HEK293 (cell line): ENCODE results near the gene ANGEL2.

Experiments used
- KLF1 ChIP-seq: fragments of 450-650 bp; formaldehyde crosslinking; IDR thresholded peaks from 2 replicates; pipeline ENCODE4 v1.5.1; 2016; ENCODE audit warnings: missing biosample characterization, missing genetic modification characterization
- KLF10 ChIP-seq: fragments of 450-650 bp; IDR thresholded peaks from 2 replicates; pipeline ENCODE4 v1.5.1; 2018; ENCODE audit warnings: missing biosample characterization, mild to moderate bottlenecking, missing genetic modification characterization
- MZF1 ChIP-seq: fragments of 450-650 bp; formaldehyde crosslinking; IDR thresholded peaks from 2 replicates; pipeline ENCODE4 v1.5.1; 2017; ENCODE audit warnings: missing biosample characterization, missing genetic modification characterization, borderline replicate concordance
- YY1 ChIP-seq: fragments of 450-650 bp; formaldehyde crosslinking; IDR thresholded peaks from 2 replicates; pipeline ENCODE4 v1.5.1; 2018; ENCODE audit warnings: missing biosample characterization, missing genetic modification characterization
- ZNF157 ChIP-seq: fragments of 450-650 bp; formaldehyde crosslinking; IDR thresholded peaks from 2 replicates; pipeline ENCODE4 v1.5.1; 2016; ENCODE audit warnings: missing biosample characterization, missing genetic modification characterization
- ZNF302 ChIP-seq: fragments of 450-650 bp; formaldehyde crosslinking; IDR thresholded peaks from 2 replicates; pipeline ENCODE4 v1.5.1; 2016; ENCODE audit warnings: missing biosample characterization, missing genetic modification characterization, low read depth
- ZNF792 ChIP-seq: fragments of 450-650 bp; formaldehyde crosslinking; IDR thresholded peaks from 2 replicates; pipeline ENCODE4 v1.5.1; 2016; ENCODE audit warnings: missing biosample characterization, missing genetic modification characterization
- TF ChIP-seq, protein P1 (sequence below): fragments of 450-650 bp; formaldehyde crosslinking; IDR thresholded peaks from 2 replicates; pipeline ENCODE4 v1.5.1; 2016; ENCODE audit warnings: missing biosample characterization, missing genetic modification characterization
- TF ChIP-seq, protein P2 (sequence below): fragments of 450-650 bp; formaldehyde crosslinking; IDR thresholded peaks from 2 replicates; pipeline ENCODE4 v1.5.1; 2016; ENCODE audit warnings: missing biosample characterization, missing genetic modification characterization
- TF ChIP-seq, protein P3 (sequence below): fragments of 450-650 bp; formaldehyde crosslinking; optimal IDR thresholded peaks from 2 replicates; pipeline ENCODE3; 2016; ENCODE audit warnings: missing biosample characterization, mild to moderate bottlenecking, missing genetic modification characterization

DNA sequence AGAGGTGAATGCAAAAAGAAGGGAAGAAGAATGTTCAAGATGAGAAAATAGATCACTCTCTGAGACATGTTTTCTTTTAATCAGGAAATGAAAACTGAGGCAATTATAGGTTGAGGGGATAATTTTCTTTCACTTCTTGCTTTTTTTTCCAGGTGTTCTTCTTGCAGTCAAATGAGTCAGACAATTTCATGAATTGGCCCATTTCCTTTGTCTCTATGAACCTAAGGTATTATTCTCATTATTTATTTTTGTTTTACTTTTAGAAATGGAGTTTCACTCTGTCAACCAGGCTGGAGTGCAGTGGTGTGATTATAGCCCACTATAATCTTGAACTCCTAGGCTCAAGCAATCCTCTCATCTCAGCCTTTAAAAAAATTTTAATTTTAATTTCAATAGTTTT is 68.8 kb downstream of the ANGEL2 start:
- TF ChIP-seq YY1 (tag by site-specific recombination) (no peak), KLF1 (tag by site-specific recombination) (no peak), MZF1 (no peak), ZNF792 (no peak), ZNF157 (tag by site-specific recombination) (no peak), KLF10 (tag by site-specific recombination) (no peak), ZNF302 (tag by site-specific recombination) (no peak)
- TF ChIP-seq, protein P1, sequence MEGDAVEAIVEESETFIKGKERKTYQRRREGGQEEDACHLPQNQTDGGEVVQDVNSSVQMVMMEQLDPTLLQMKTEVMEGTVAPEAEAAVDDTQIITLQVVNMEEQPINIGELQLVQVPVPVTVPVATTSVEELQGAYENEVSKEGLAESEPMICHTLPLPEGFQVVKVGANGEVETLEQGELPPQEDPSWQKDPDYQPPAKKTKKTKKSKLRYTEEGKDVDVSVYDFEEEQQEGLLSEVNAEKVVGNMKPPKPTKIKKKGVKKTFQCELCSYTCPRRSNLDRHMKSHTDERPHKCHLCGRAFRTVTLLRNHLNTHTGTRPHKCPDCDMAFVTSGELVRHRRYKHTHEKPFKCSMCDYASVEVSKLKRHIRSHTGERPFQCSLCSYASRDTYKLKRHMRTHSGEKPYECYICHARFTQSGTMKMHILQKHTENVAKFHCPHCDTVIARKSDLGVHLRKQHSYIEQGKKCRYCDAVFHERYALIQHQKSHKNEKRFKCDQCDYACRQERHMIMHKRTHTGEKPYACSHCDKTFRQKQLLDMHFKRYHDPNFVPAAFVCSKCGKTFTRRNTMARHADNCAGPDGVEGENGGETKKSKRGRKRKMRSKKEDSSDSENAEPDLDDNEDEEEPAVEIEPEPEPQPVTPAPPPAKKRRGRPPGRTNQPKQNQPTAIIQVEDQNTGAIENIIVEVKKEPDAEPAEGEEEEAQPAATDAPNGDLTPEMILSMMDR (tag by site-specific recombination), result no peak
- TF ChIP-seq, protein P2, sequence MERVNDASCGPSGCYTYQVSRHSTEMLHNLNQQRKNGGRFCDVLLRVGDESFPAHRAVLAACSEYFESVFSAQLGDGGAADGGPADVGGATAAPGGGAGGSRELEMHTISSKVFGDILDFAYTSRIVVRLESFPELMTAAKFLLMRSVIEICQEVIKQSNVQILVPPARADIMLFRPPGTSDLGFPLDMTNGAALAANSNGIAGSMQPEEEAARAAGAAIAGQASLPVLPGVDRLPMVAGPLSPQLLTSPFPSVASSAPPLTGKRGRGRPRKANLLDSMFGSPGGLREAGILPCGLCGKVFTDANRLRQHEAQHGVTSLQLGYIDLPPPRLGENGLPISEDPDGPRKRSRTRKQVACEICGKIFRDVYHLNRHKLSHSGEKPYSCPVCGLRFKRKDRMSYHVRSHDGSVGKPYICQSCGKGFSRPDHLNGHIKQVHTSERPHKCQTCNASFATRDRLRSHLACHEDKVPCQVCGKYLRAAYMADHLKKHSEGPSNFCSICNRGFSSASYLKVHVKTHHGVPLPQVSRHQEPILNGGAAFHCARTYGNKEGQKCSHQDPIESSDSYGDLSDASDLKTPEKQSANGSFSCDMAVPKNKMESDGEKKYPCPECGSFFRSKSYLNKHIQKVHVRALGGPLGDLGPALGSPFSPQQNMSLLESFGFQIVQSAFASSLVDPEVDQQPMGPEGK (tag by site-specific recombination), result no peak
- TF ChIP-seq, protein P3, sequence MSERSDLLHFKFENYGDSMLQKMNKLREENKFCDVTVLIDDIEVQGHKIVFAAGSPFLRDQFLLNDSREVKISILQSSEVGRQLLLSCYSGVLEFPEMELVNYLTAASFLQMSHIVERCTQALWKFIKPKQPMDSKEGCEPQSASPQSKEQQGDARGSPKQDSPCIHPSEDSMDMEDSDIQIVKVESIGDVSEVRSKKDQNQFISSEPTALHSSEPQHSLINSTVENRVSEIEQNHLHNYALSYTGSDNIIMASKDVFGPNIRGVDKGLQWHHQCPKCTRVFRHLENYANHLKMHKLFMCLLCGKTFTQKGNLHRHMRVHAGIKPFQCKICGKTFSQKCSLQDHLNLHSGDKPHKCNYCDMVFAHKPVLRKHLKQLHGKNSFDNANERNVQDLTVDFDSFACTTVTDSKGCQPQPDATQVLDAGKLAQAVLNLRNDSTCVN (tag by site-specific recombination), result no peak
